ENCODE data around the gene NEU4. TPM values are rescaled to one million over a fixed set of nuclear protein-coding genes. Genes with fewer than 3 reads are reported as not detected.
A peak's percentile ranks its signal among the peaks of the same experiment; 100 is the strongest.

NEU4 gene
- polyA plus RNA-seq, 1 experiment, result not detected

GRCh38 chr2:241858206-241859016 is 49.4 kb downstream of the NEU4 start, which contains the start of gene PDCD1:
PDCD1 (minus strand) TSS chr2:241858894; CDS start chr2:241858838, 56 bp downstream.
- Histone ChIP-seq H3K4me3 (ENCODE audit: low read depth, low read length) (no peak within 1 kb of the TSS), H3K27me3 (ENCODE audit: control insufficient read depth, insufficient read depth, low read length) (0 out of 2 replicates have a peak, but pooled peaks cover 1% of the 10 kb centered on the region), H3K36me3 (ENCODE audit: control insufficient read depth, insufficient read depth, low read length) (no peaks in the 10 kb centered on the region)
- CTCF ChIA-PET, result interaction anchor here (0.7 kb wide), 2 partner anchors 20 to 215 kb away, joined by 3 to 4 read pairs; no protein-coding TSS in a partner anchor
- TF ChIP-seq, protein P1, sequence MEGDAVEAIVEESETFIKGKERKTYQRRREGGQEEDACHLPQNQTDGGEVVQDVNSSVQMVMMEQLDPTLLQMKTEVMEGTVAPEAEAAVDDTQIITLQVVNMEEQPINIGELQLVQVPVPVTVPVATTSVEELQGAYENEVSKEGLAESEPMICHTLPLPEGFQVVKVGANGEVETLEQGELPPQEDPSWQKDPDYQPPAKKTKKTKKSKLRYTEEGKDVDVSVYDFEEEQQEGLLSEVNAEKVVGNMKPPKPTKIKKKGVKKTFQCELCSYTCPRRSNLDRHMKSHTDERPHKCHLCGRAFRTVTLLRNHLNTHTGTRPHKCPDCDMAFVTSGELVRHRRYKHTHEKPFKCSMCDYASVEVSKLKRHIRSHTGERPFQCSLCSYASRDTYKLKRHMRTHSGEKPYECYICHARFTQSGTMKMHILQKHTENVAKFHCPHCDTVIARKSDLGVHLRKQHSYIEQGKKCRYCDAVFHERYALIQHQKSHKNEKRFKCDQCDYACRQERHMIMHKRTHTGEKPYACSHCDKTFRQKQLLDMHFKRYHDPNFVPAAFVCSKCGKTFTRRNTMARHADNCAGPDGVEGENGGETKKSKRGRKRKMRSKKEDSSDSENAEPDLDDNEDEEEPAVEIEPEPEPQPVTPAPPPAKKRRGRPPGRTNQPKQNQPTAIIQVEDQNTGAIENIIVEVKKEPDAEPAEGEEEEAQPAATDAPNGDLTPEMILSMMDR (IDR thresholded peaks at IDR 0.05; ENCODE audit: insufficient read depth, low read depth, low read length), result no peak
- POLR2A ChIA-PET, result no interaction called here
- DNase-seq (ENCODE audit: low read depth), result no peak

- no peak for DNase-seq (ENCODE audit: low read depth)
- ChIA-PET POLR2A (no interaction called here), CTCF (no interaction called here)
- H3K36me3 ChIP-seq (ENCODE audit: control insufficient read depth, insufficient read depth, low read length), result no peaks in the 10 kb centered on the region
- 0 out of 2 replicates have a peak, but pooled peaks cover 1% of the 10 kb centered on the region for H3K27me3 ChIP-seq (ENCODE audit: control insufficient read depth, insufficient read depth, low read length)
- TF ChIP-seq, protein P1 (IDR thresholded peaks at IDR 0.05; ENCODE audit: insufficient read depth, low read depth, low read length), result no peak
- H3K4me3 ChIP-seq (ENCODE audit: low read depth, low read length), result no peak overlapping the region
These were observed 50.0 kb downstream of the NEU4 start for GRCh38 chr2:241859017-241859435.

- CTCF ChIA-PET, result interaction anchor here (0.6 to 1.3 kb wide), 2 partner anchors 14 to 18 kb away, joined by 3 to 4 read pairs; no protein-coding TSS in a partner anchor
- TF ChIP-seq, protein P1 (IDR thresholded peaks at IDR 0.05; ENCODE audit: insufficient read depth, low read depth, low read length), result peak; percentile 26; the same call in 1 of the 2 replicates
- no peak for DNase-seq (ENCODE audit: low read depth)
- POLR2A ChIA-PET, result interaction anchor here (0.6 kb wide), 1 partner anchor 9 kb away, joined by 3 read pairs; no protein-coding TSS in a partner anchor
- Histone ChIP-seq H3K27me3 (ENCODE audit: control insufficient read depth, insufficient read depth, low read length) (peaks cover 1% of the 10 kb centered on the region; the same call in 1 of the 2 replicates), H3K4me3 (ENCODE audit: low read depth, low read length) (no peak overlapping the region), H3K36me3 (ENCODE audit: control insufficient read depth, insufficient read depth, low read length) (no peaks in the 10 kb centered on the region)
These were observed 50.6 kb downstream of the NEU4 start for GRCh38 chr2:241859436-241860183.

DNA sequence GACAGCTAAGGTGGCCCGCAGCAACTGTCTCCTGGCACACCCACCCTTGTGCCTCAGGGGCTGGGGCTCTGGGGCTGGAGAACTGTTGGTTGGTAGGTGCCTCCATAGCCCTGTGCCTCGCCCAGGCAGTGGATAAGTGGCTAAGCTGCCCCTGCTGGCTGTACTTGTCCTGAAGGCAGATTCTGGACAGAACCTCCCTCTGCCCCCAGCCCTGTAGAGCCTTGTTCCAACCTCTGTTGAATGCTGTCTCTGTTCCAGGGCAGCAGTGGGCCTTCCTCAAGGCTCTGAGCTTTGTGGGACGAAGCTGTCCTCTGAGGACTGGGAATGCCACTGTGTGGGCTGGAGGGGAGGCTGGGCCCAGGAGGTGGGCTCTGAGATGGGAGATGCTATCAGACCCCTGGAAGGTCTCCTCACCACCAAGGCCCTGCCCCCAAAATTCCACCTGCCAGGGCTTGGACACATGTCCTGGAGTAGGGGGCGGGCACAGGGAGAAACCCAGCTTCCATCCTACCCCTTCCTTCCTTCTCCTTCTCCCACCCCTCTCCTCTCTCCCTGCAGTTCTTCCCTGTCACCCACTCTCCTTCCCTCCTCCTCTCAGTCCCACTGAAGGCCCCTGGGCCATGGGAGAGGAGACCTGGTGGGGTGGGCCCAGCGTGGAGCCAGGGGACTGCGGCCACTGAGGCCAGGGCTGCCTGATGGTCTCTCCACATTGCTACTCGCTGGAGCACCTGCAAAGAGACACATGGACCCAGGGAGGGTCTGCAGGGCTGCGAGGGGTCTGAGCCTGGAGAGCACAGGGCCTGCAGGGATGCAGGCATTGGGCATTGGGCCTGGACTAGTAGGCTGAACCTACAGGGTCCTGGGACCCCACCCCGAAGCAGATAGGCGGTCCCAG is 51.4 kb downstream of the NEU4 start:
- POLR2A ChIA-PET, result interaction anchor here (0.6 kb wide), 1 partner anchor 8 kb away, joined by 3 read pairs; no protein-coding TSS in a partner anchor
- CTCF ChIA-PET, result interaction anchor here (0.6 to 1.3 kb wide), 2 partner anchors 14 to 19 kb away, joined by 3 to 4 read pairs; no protein-coding TSS in a partner anchor
- no peak overlapping the region for H3K4me3 ChIP-seq (ENCODE audit: low read depth, low read length)
- peaks cover 1% of the 10 kb centered on the region; the same call in 1 of the 2 replicates for H3K27me3 ChIP-seq (ENCODE audit: control insufficient read depth, insufficient read depth, low read length)
- H3K36me3 ChIP-seq (ENCODE audit: control insufficient read depth, insufficient read depth, low read length), result no peaks in the 10 kb centered on the region
- TF ChIP-seq, protein P1 (IDR thresholded peaks at IDR 0.05; ENCODE audit: insufficient read depth, low read depth, low read length), result no peak
- no peak for DNase-seq (ENCODE audit: low read depth)
